HCT116 (cell line): ENCODE data around the gene BTBD6.

Source experiments
- CBX3 ChIP-seq: IDR thresholded peaks from 2 replicates; pipeline ENCODE4 v1.6.1; 2012; ENCODE audit warnings: low read depth
- POLR2AphosphoS5 ChIP-seq: IDR thresholded peaks from 2 replicates; pipeline ENCODE4 v1.6.1; 2011; ENCODE audit warnings: mild to moderate bottlenecking, low read depth, low read length, moderate library complexity
- SP1 ChIP-seq: IDR thresholded peaks from 2 replicates; pipeline ENCODE4 v1.6.1; 2012; ENCODE audit warnings: low read depth
- TCF7L2 ChIP-seq: IDR thresholded peaks from 2 replicates; pipeline ENCODE4 v1.7.0; 2011; ENCODE audit warnings: borderline replicate concordance, inconsistent platforms; ENCODE audit not compliant: insufficient read depth, insufficient read length; ENCODE audit errors: extremely low read depth
- TF ChIP-seq, protein P1 (sequence below), 3 experiments: fragments of 200-600 bp in 1 of 3; sonication (generic) in 1 of 3; IDR thresholded peaks in 2 of 3; conservative IDR thresholded peaks in 1 of 3; 2 replicates each; pipeline ENCODE4 v1.5.1; 2012 to 2017; ENCODE audit warnings: low read depth in 2 of 3, low read length in 2 of 3, antibody characterized with exemption in 1 of 3, borderline replicate concordance in 1 of 3, control low read depth in 1 of 3, mild to moderate bottlenecking in 1 of 3, mixed read lengths in 1 of 3, mixed run types in 1 of 3, moderate library complexity in 1 of 3; ENCODE audit not compliant: insufficient read depth in 1 of 3
- TF ChIP-seq, protein P2 (sequence below): IDR thresholded peaks from 2 replicates; pipeline ENCODE4 v1.6.1; 2011; ENCODE audit warnings: mild to moderate bottlenecking, low read length, moderate library complexity; ENCODE audit not compliant: insufficient replicate concordance; ENCODE audit errors: extremely low read depth

DNA sequence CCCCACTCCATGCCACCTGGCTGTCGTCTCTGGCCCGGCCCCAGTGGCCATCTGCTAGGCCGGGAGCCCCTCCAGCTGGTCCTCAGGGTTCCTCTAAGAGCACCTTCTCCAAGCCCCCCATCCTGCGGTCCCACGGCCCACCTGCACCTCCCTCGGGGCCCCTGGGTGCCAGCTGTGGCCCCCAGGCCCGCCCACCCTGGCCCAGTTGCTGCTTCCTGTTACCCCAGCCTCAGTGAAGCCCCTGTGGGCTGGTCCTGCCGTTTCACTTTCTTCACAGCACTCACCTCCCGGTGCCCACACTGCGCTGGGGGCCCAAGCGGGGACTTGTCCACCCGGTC lies 39.6 kb upstream of the BTBD6 start:
- TF ChIP-seq, protein P1, sequence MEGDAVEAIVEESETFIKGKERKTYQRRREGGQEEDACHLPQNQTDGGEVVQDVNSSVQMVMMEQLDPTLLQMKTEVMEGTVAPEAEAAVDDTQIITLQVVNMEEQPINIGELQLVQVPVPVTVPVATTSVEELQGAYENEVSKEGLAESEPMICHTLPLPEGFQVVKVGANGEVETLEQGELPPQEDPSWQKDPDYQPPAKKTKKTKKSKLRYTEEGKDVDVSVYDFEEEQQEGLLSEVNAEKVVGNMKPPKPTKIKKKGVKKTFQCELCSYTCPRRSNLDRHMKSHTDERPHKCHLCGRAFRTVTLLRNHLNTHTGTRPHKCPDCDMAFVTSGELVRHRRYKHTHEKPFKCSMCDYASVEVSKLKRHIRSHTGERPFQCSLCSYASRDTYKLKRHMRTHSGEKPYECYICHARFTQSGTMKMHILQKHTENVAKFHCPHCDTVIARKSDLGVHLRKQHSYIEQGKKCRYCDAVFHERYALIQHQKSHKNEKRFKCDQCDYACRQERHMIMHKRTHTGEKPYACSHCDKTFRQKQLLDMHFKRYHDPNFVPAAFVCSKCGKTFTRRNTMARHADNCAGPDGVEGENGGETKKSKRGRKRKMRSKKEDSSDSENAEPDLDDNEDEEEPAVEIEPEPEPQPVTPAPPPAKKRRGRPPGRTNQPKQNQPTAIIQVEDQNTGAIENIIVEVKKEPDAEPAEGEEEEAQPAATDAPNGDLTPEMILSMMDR (IDR thresholded peaks at IDR 0.05 in 2 of 3, conservative IDR thresholded peaks at IDR 0.05 in 1 of 3; ENCODE audit: borderline replicate concordance in 1 of 3, insufficient read depth in 1 of 3, low read depth in 2 of 3, low read length in 2 of 3), result no peak
- TF ChIP-seq TCF7L2 (no peak), POLR2AphosphoS5 (no peak), SP1 (no peak), CBX3 (no peak)
- TF ChIP-seq, protein P2, sequence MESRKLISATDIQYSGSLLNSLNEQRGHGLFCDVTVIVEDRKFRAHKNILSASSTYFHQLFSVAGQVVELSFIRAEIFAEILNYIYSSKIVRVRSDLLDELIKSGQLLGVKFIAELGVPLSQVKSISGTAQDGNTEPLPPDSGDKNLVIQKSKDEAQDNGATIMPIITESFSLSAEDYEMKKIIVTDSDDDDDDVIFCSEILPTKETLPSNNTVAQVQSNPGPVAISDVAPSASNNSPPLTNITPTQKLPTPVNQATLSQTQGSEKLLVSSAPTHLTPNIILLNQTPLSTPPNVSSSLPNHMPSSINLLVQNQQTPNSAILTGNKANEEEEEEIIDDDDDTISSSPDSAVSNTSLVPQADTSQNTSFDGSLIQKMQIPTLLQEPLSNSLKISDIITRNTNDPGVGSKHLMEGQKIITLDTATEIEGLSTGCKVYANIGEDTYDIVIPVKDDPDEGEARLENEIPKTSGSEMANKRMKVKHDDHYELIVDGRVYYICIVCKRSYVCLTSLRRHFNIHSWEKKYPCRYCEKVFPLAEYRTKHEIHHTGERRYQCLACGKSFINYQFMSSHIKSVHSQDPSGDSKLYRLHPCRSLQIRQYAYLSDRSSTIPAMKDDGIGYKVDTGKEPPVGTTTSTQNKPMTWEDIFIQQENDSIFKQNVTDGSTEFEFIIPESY, result no peak
